Heart left ventricle (tissue), 13 donors: ENCODE data around the gene TBX4.

Experiments
- CTCF ChIP-seq, 12 donors: fragments of 200-600 bp; sonication (generic) in 4 of 12; IDR thresholded peaks; one replicate each; pipeline versions ENCODE4 v1.5.0 to v1.8.0; 2018 to 2022; ENCODE audit warnings: antibody characterized with exemption in 12 of 12, mild to moderate bottlenecking in 5 of 12
- POLR2A ChIP-seq, 2 donors: fragments of 450-650 bp; IDR thresholded peaks; one replicate each; pipeline ENCODE4 v1.6.1; 2017; ENCODE audit warnings: antibody characterized with exemption in 2 of 2, mild to moderate bottlenecking in 2 of 2, moderate library complexity in 2 of 2
- donor health status: ischemic (EF 13 %, LVEDD 7.1; RV severe dilation, severe dysfunction).
- donor health status: DM: no; HTN: yes; CAD: no.
- donor health status: DM: no; HTN: no; CAD: no.
- donor health status: ischemic (EF 25% LVEDD 6.9; RV normal size, moderate dysfunction).
- donor health status: ischemic (EF 25% LVEDD 5.7; RV mildly dilated, moderate dysfunction).
- donor health status: ischemic (EF 35%, LVEDD 5.7; RV mildly dilated, moderate dysfunction).
- donor health status: nonischemic (EF 11% LVEDD 7.7; RV severe dilation, severe dysfunction).
- donor health status: DM: yes; HTN: yes; CAD: no.
- donor health status: PGD.
- donor health status: ischemic (EF 29% LVEDD 5.4; RV normal size, mild dysfunction).
- donor health status: nonischemic (EF 23%, LVEDD 6.1; RV moderate dilation, normal function).

DNA sequence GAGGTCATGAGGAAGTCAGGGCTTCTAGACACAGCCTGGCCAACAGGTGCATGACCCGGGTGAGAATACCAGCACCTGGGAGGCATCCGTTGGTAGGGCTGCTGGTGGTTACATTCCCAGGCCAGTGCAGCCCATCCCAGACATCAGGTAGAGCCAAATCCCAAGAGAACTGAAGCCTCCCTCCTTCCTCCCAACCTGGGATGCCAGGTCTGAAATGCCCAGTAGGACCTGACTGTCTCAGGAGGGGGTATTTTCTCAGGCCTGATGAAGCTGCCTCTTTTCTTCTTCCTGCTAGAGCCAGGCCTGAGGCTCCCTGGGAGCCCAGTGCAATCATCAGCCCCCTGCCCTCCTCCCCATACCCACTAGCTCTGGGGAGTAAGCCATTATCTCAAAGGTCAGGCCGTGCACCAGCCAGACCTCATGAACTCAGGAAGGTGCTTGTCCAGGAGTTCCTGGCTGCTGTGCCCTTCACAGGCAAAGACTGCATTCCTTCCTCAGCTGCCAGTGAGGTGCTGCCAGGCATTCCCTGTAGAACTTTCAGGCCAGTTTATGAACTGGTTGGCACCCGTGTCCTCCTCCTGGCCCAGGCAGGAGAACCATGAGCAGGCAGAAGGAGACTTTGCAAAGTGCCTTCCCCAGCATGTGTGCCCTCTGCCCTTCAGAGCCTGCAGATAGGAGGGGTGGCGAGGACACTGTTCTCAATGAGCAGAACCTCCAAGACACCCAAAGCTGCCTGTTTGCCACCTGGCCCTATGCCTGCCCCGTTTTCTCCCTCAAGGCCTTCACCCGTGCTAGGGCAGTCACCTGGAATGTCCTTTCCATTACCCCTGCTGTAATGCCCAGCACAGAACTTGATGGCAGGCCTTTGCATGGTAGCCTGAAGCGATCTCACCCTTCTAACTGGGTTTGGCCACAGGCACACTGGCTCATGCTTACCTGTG, 45.0 kb upstream of the TBX4 start:
- no peak for TF ChIP-seq CTCF (IDR thresholded peaks at IDR 0.05)
- no peak for TF ChIP-seq POLR2A (IDR thresholded peaks at IDR 0.05)
